ENCODE data around the gene CD300LD.

Gene CD300LD

GRCh38 chr17:74543891-74544760 lies 48.0 kb downstream of the CD300LD start:
- DNase-seq (ENCODE audit: low read depth in 2 of 2): no peak

DNA sequence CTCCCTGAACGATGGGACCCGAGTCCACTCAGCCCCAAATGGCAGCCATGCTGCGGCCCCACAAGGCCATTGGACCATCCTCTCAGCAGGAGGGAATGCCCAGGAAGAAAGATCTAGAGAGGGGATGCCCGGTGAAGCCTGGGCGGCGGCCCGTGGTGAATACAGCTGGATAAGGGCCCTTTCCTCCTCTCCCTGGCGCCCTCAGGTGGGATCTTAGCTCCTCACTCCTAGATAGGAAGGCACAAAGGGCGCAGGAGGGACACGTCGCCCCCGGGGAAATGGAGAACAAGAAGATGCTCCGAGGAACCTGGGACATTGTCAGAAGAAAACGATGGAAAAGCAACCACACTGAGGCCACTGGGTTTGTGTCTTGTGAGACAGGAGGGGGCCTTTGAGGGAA lies 48.7 kb downstream of the CD300LD start:
- no peak for DNase-seq (ENCODE audit: low read depth in 2 of 2)

GRCh38 chr17:74542727-74543383 lies 49.2 kb downstream of the CD300LD start:
- no peak for DNase-seq (ENCODE audit: low read depth in 2 of 2)

- DNase-seq (ENCODE audit: low read depth in 2 of 2): no peak
These were observed 49.9 kb downstream of the CD300LD start for GRCh38 chr17:74542166-74542565.

DNA sequence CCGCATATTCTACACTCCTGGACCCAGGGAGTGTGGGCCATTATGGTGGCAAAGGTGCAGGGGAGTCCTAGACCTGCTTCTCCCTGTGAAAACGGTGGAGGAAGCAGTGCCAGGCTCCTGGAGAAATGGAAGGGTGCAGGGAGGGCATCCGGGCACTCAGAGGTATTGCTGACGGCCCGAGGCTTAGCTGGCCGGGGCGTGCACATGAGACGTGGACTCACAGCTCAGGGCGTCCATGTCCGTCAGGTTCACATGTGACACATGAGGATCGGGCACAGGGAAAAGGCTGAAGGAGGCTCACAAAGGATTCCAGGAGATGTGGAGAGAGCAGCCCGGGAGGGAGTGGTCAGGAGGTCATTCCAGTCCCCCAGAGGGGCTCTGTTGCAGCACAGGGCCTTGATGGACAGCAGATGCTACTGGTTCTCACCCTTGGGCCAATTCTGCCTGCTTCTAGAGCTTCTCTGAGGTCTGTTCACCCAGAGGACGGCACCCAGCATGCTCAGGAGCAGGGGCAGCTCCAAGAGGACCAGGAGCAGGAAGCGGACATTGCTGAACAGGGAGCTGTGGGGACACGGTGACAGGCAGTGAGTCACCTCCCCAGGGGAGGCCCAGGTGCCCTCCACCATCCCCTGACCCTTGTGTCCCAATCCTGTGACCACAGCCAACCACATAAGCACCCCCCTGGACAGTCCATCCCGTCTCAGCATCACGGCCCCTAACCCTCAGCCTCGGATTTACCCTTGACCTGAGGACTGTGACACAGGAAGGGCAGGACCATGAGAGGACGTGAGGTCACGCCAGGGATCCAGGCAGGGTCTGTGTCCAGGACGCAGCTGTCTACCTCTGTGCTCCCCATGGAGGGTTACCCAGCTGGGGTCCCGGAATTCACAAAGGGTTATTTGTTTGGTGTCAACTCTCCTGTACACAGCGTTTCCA lies 50.6 kb downstream of the CD300LD start:
- DNase-seq (ENCODE audit: low read depth in 2 of 2): no peak

GRCh38 chr17:74539281-74539820 lies 52.7 kb downstream of the CD300LD start:
- no peak for DNase-seq (ENCODE audit: low read depth in 2 of 2)

DNA sequence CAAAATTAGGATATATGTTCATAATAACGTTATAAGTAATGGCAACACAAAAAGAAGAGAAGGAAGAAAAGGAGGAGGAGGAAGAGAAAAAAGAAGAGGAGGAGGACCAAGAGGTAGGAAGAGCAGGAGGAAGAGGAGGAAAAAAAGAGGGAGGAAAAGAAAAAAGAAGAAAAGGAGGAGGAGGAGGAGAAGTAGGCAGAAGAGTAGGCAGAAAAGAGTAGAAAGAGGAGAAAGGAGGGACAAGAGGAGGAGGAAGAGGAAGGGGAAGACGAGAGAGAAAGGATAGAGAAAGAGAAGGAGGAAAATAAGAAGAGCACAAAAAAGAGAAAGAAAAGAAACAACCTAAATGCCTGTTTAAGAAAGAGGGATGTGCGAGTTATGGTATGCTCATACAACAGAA lies 55.2 kb downstream of the CD300LD start:
- no peak for DNase-seq (ENCODE audit: low read depth in 2 of 2)

DNA sequence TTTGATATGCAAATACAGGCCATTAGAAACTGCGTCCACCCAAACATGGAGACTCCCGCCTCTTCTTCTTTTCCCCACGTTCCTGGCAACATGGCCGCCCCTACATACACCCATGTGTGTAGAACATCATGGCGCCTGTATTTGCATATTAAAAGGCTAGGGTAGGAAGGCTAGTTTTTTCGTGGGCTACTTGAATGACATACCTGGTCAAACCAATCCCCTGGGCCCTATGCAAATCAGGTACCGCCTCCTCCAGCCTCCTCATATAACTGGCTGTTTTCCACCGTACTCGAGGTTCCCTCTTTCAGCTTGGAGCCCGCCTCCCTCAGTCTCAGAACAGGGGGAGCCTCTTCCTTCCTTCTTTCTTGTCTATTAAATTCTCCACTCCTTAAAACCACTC lies 60.0 kb downstream of the CD300LD start:
- no peak for DNase-seq (ENCODE audit: low read depth in 2 of 2)

DNA sequence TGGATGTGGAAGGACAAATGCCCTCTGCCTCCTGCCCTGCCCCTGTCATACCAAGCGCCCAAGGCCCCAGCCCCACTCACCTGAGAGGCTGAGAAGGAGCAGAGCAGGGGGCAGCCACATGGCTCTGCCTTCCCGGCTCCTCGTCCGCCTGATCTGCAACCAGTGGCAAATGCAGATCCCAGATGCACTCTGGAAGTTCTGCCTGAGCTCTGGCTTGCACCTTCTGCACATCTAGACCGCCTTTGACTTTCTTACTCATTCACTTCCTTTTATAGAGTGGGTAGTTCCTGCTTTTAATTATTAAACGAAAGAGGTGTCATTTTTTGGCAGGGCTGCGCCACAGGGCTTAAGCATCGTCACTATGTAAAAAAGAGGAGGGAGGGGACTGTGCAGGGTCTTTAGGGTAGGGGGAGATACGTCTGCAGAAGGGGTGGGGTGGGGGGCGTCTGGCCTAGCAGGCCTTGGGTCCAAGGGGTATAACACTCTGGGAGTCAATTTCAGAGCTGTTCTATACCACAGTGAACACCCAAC lies 60.8 kb downstream of the CD300LD start, which contains the start of gene CD300LB:
CD300LB (minus strand) TSS at position 245 of the 531 bp plus-strand sequence; CDS start at position 120, 125 bp downstream.
- no peak for DNase-seq (ENCODE audit: low read depth in 2 of 2)

- no peak for DNase-seq (ENCODE audit: low read depth in 2 of 2)
These were observed 61.3 kb downstream of the CD300LD start for GRCh38 chr17:74530831-74531150.
